ENCODE data around the gene RBM6.
"Not testable (repeated sequence)": the region's sequence is repeated elsewhere in the genome, so short reads cannot be mapped to it uniquely, and the experiment has no call there.

RBM6 gene

GRCh38 chr3:49911611-49912010, 28.3 kb upstream of the RBM6 start:
- H3K4me2 ChIP-seq: peak overlapping the region in 8 of 11 experiments; percentile 29 to 79 (median 67); a peak in 16 of 22 replicates
- no peaks in the 10 kb centered on the region for H3K9me3 ChIP-seq (replicated peaks in 1 of 11)
- no peaks in the 10 kb centered on the region for H3K27me3 ChIP-seq
- H3K27ac ChIP-seq: no peak overlapping the region
- peak overlapping the region in 4 of 11 experiments; percentile 14 to 39 (median 32); a peak in 5 of 22 replicates for H3K9ac ChIP-seq
- peaks cover 0 to 25% (median 0%) of the 10 kb centered on the region in 11 experiments; a peak in 6 of 22 replicates for H4K20me1 ChIP-seq
- peaks cover 30 to 51% (median 42%) of the 10 kb centered on the region in 11 experiments for H3K36me3 ChIP-seq
- H3K4me3 ChIP-seq: no peak overlapping the region
- peaks cover 8 to 29% (median 21%) of the 10 kb centered on the region in 10 experiments for H3K4me1 ChIP-seq
- TF ChIP-seq Cebpa-rat (IDR thresholded peaks at IDR 0.05): no peak

GRCh38 chr3:49912881-49913281, 27.1 kb upstream of the RBM6 start:
- Histone ChIP-seq H3K27me3 (no peaks in the 10 kb centered on the region), H3K4me3 (no peak overlapping the region), H3K36me3 (peaks cover 30 to 51% (median 44%) of the 10 kb centered on the region in 11 experiments), H4K20me1 (peaks cover 0 to 28% (median 0%) of the 10 kb centered on the region in 11 experiments; a peak in 5 of 22 replicates), H3K9ac (no peak overlapping the region), H3K4me1 (peaks cover 15 to 37% (median 30%) of the 10 kb centered on the region in 10 experiments), H3K9me3 (replicated peaks in 1 of 11) (no peaks in the 10 kb centered on the region), H3K4me2 (no peak overlapping the region), H3K27ac (no peak overlapping the region)
- no peak for TF ChIP-seq Cebpa-rat (IDR thresholded peaks at IDR 0.05)

DNA sequence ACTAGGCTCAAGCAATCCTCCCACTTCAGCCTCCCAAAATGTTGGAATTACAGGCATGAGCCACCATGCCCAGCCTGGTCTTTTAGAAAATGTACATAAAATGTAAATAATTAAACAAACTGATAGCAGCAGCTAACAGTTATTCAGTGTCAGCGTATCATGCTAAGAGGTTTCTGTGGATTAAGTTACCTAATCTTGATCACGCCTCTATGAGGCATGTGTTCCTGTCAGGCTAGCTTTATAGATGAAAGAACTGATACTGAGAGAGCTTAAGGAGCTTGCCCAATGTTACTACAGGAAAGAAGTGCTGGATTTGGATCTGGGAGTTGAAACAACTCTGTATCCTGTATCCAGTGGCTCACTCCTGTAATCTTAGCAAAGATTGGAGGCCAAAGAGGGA, 25.0 kb upstream of the RBM6 start:
- Histone ChIP-seq H3K4me3 (no peak overlapping the region), H3K27ac (no peak overlapping the region), H3K4me1 (peaks cover 25 to 49% (median 40%) of the 10 kb centered on the region in 10 experiments), H3K36me3 (peaks cover 18 to 39% (median 31%) of the 10 kb centered on the region in 11 experiments; a peak in 21 of 22 replicates), H3K9ac (0 out of 22 replicates have a peak overlapping the region, but pooled peaks of 1 of the 11 experiments have one; percentile 45), H3K27me3 (no peaks in the 10 kb centered on the region), H3K4me2 (no peak overlapping the region), H4K20me1 (peaks cover 0 to 26% (median 0%) of the 10 kb centered on the region in 11 experiments; a peak in 5 of 22 replicates), H3K9me3 (replicated peaks in 1 of 11) (no peaks in the 10 kb centered on the region)
- TF ChIP-seq Cebpa-rat (IDR thresholded peaks at IDR 0.05): no peak

- H3K36me3 ChIP-seq: peaks cover 7 to 28% (median 15%) of the 10 kb centered on the region in 11 experiments; a peak in 17 of 22 replicates
- H3K27me3 ChIP-seq: no peaks in the 10 kb centered on the region
- H4K20me1 ChIP-seq: peaks cover 0 to 23% (median 0%) of the 10 kb centered on the region in 11 experiments; a peak in 5 of 22 replicates
- peak; percentile 41 to 97 (median 91); a peak in 20 of 22 replicates for TF ChIP-seq Cebpa-rat (IDR thresholded peaks at IDR 0.05)
- H3K4me3 ChIP-seq: no peak overlapping the region
- H3K9me3 ChIP-seq (replicated peaks in 1 of 11): no peaks in the 10 kb centered on the region
- 0 out of 22 replicates have a peak overlapping the region, but pooled peaks of 1 of the 11 experiments have one; percentile 6 for H3K27ac ChIP-seq
- H3K4me2 ChIP-seq: peak overlapping the region in 10 of 11 experiments; percentile 37 to 70 (median 66); a peak in 20 of 22 replicates
- no peak overlapping the region; a peak in 2 of 22 replicates for H3K9ac ChIP-seq
- peaks cover 19 to 43% (median 36%) of the 10 kb centered on the region in 10 experiments for H3K4me1 ChIP-seq
Measured at GRCh38 chr3:49916686-49917085, 23.3 kb upstream of the RBM6 start.

DNA sequence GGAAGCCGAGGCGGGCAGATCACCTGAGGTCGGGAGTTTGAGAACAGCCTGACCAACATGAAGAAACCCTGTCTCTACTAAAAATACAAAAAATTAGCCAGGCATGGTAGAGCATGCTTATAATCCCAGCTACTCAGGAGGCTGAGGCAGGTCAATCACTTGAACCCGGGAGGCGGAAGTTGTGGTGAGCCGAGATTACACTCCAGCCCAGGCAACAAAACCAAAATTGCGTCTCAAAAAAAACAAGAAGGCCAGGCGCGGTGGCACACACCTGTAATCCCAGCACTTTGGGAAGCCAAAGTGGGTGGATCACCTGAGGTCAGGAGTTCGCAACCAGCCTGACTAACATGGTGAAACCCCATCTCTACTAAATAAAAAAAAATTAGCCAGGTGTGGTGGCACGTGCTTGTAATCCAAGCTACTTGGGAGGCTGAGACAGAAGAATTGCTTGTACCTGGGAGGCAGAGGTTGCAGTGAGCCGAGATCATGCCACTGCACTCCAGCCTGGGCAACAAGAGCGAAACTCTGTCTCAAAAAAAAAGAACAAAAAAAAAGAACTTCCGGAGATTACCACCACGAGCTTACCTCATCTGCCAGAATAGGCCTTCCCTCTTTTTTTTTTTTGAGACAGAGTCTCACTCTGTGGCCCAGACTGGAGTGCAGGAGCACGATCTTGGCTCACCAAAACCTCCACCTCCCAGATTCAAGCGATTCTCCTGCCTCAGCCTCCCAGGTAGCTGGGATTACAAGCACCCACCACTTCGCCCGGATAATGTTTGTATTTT, 22.0 kb upstream of the RBM6 start:
- H3K9ac ChIP-seq: peak overlapping the region in 5 of 11 experiments; percentile 2 to 41 (median 20); a peak in 3 of 22 replicates
- H3K4me2 ChIP-seq: peak overlapping the region; percentile 39 to 73 (median 65)
- peak overlapping the region in 7 of 11 experiments; percentile 25 to 47 (median 34); a peak in 12 of 22 replicates for H3K27ac ChIP-seq
- H3K4me3 ChIP-seq; H3K9me3 ChIP-seq (replicated peaks in 1 of 11); H3K27me3 ChIP-seq: not testable (repeated sequence)
- 0 out of 22 replicates have a peak, but pooled peaks of 1 of the 11 experiments have one; percentile 8 for TF ChIP-seq Cebpa-rat (IDR thresholded peaks at IDR 0.05)
- H3K4me1 ChIP-seq: peaks cover 14 to 36% (median 31%) of the 10 kb centered on the region in 10 experiments
- peaks cover 0 to 23% (median 0%) of the 10 kb centered on the region in 11 experiments; a peak in 4 of 22 replicates for H4K20me1 ChIP-seq
- H3K36me3 ChIP-seq: peaks cover 0 to 19% (median 3%) of the 10 kb centered on the region in 11 experiments; a peak in 13 of 22 replicates

DNA sequence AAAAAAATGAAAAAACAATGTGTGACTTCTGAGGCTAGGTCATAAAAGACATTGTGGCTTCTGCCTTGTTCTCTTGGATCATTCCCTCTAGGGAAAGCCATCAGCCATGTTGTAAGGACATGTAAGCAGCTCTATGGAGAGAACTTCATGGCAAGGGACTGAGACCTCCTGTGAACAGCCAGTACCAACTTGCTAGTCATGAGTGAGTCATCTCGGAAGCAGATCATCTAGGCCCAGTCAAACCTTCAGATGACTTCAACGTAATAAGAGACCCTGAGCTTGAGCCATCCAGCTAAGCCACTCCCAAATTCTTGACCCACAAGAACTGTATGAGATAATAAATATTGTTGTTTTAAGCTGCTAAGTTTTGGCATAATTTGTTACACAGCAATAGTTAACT, 15.3 kb upstream of the RBM6 start:
- no peak for TF ChIP-seq Cebpa-rat (IDR thresholded peaks at IDR 0.05)
- Histone ChIP-seq H3K4me3 (no peak overlapping the region), H3K4me1 (peaks cover 13 to 19% (median 14%) of the 10 kb centered on the region in 10 experiments), H3K27ac (no peak overlapping the region), H4K20me1 (peaks cover 0 to 11% (median 0%) of the 10 kb centered on the region in 11 experiments; a peak in 4 of 22 replicates), H3K36me3 (peaks cover 0 to 20% (median 7%) of the 10 kb centered on the region in 11 experiments; a peak in 8 of 22 replicates), H3K4me2 (no peak overlapping the region), H3K27me3 (no peaks in the 10 kb centered on the region), H3K9me3 (replicated peaks in 1 of 11) (no peaks in the 10 kb centered on the region; a peak in 1 of 22 replicates), H3K9ac (no peak overlapping the region)

DNA sequence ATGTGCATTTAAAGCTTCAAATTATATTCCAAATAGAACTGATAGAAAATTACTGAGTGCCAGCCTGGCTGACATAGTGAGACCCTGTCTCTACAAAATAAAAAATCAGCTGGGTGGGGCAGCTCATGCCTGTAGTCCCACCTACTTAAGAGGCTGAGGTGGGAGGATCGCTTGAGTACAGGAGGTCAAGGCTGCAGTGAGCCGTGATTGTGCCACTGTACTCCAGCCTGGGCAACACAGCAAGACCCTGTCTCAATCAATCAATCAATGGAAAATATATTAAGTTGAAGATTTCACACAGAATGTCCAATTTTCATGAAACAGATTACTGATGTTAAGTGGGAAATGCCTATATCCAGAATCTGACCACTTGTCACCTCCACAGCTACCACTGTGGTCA, 14.5 kb upstream of the RBM6 start:
- H3K27me3 ChIP-seq: no peaks in the 10 kb centered on the region
- H3K9ac ChIP-seq: no peak overlapping the region
- no peaks in the 10 kb centered on the region; a peak in 1 of 22 replicates for H3K9me3 ChIP-seq (replicated peaks in 1 of 11)
- H3K36me3 ChIP-seq: peaks cover 0 to 17% (median 7%) of the 10 kb centered on the region in 11 experiments; a peak in 7 of 22 replicates
- H3K27ac ChIP-seq: no peak overlapping the region
- H4K20me1 ChIP-seq: peaks cover 0 to 11% (median 0%) of the 10 kb centered on the region in 11 experiments; a peak in 3 of 22 replicates
- no peak overlapping the region for H3K4me2 ChIP-seq
- peaks cover 19 to 26% (median 21%) of the 10 kb centered on the region in 10 experiments for H3K4me1 ChIP-seq
- no peak for TF ChIP-seq Cebpa-rat (IDR thresholded peaks at IDR 0.05)
- no peak overlapping the region for H3K4me3 ChIP-seq

DNA sequence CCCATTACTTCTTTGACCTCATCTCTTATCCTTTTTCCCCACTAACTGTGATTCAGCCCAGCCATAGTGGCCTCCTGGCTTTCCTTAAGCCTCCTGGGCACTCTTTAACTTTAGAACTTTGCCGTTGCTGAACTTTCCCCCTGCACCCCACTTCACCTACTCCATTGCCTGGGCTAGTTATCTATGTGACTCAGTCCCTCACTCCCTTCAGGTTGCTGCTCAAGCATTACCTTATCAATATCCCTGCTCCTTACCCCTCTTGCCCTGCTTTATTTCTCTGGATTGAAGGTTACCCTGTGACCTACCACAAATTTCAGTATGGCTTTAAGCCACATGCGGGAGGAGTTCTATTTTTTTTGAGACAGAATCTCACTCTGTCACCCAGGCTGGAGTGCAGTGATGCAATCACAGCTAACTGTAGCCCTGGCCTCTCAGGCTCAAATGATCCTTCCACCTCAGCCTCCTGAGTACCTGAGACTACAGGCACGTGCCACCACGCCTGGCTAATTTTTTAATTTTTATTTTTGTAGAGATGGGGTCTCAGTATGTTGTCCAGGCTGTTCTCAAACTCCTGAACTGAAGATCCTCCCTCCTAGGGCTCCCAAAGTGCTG, 13.7 kb upstream of the RBM6 start:
- no peaks in the 10 kb centered on the region; a peak in 1 of 22 replicates for H3K9me3 ChIP-seq (replicated peaks in 1 of 11)
- H3K4me2 ChIP-seq: no peak overlapping the region
- no peaks in the 10 kb centered on the region for H3K27me3 ChIP-seq
- H3K4me3 ChIP-seq: no peak overlapping the region
- H3K27ac ChIP-seq: no peak overlapping the region
- H3K36me3 ChIP-seq: peaks cover 0 to 14% (median 7%) of the 10 kb centered on the region in 11 experiments; a peak in 7 of 22 replicates
- H3K9ac ChIP-seq: no peak overlapping the region; a peak in 1 of 22 replicates
- peaks cover 0 to 11% (median 0%) of the 10 kb centered on the region in 11 experiments; a peak in 3 of 22 replicates for H4K20me1 ChIP-seq
- peaks cover 27 to 33% (median 29%) of the 10 kb centered on the region in 10 experiments for H3K4me1 ChIP-seq
- TF ChIP-seq Cebpa-rat (IDR thresholded peaks at IDR 0.05): no peak

Data from BLaER1 treated with 17β-estradiol and CSF1 and Interleukin-3, amounts not matched to agents 10 nM and 100 nM (cell line).